Stomach (tissue), 9 donors: Measurements from ENCODE around the gene PNN. TPM values are rescaled to one million over a fixed set of nuclear protein-coding genes. Genes with fewer than 3 reads are reported as not detected.
A peak's percentile ranks its signal among the peaks of the same experiment; 100 is the strongest.
"Not testable (repeated sequence)": the region's sequence is repeated elsewhere in the genome, so short reads cannot be mapped to it uniquely, and the experiment has no call there.

ENCODE experiments used
- DNase-seq, 2 donors: peaks; one replicate each; pipeline versions ENCODE4 v3.0.0 to v3.0.0-alpha.2; 2013 to 2019
- H3K27ac ChIP-seq, 5 donors: fragments of 200-600 bp in 4 of 5; sonication (generic) in 4 of 5; one replicate each; pipeline ENCODE4 v1.5.1; 2013 to 2019; ENCODE audit warnings: mild to moderate bottlenecking in 1 of 5, moderate library complexity in 1 of 5
- H3K27me3 ChIP-seq, 3 donors: fragments of 200-600 bp; sonication (generic); one replicate each; pipeline ENCODE4 v1.5.1; 2017 to 2019; ENCODE audit warnings: mixed run types in 1 of 3
- H3K36me3 ChIP-seq, 4 donors: fragments of 200-600 bp; sonication (generic); 1 replicate in 3 of 4; 2 replicates in 1 of 4; pipeline ENCODE4 v1.5.1; 2016 to 2019
- H3K4me1 ChIP-seq, 4 donors: fragments of 200-600 bp; sonication (generic); one replicate each; pipeline ENCODE4 v1.5.1; 2016 to 2019
- H3K4me3 ChIP-seq, 4 donors: fragments of 200-600 bp; sonication (generic) in 3 of 4; one replicate each; pipeline ENCODE4 v1.5.1; 2016 to 2019; ENCODE audit warnings: mild to moderate bottlenecking in 1 of 4
- H3K9me3 ChIP-seq, 4 donors: fragments of 200-600 bp; sonication (generic); one replicate each; pipeline ENCODE4 v1.5.1; 2016 to 2019
- EP300 ChIP-seq: sonication (generic); formaldehyde crosslinking; IDR thresholded peaks from one replicate; pipeline ENCODE4 v1.6.1; 2017; ENCODE audit warnings: antibody characterized with exemption
- POLR2A ChIP-seq, 4 donors: fragments of 450-650 bp; IDR thresholded peaks; one replicate each; pipeline ENCODE4 v1.6.1; 2016; ENCODE audit warnings: antibody characterized with exemption in 4 of 4, control low read depth in 2 of 4, mild to moderate bottlenecking in 1 of 4, moderate library complexity in 1 of 4
- POLR2AphosphoS5 ChIP-seq, 3 donors: sonication (generic); formaldehyde crosslinking; IDR thresholded peaks; one replicate each; pipeline ENCODE4 v1.6.1; 2016; ENCODE audit warnings: antibody characterized with exemption in 3 of 3
- WGBS, 5 donors: extraction: QIAGEN DNeasy Blood & Tissue Kit in 3 of 5; methylation state at CpG; one replicate each; pipeline versions ENCODE4 v1.1.5 to v1.1.7; 2013 to 2018; 5-methylcytosine and 5-hydroxymethylcytosine counted together
- intact Hi-C: fragments of 100-400 bp; cut with DNase I; formaldehyde crosslinking; loops from one replicate; pipeline ENCODE4 v1.15.1; 2023; ENCODE audit warnings: low total_unique reads
- polyA plus RNA-seq, 3 donors: library from polyadenylated mRNA; stranded (reverse); fragments of 200-250 nt; gene quantifications; one replicate each; pipeline ENCODE4 v1.2.3, GENCODE V29; 2013
- total RNA-seq, 5 donors: library from RNA; depleted of rRNA; stranded (reverse); fragments of >200 nt; gene quantifications; one replicate each; pipeline versions ENCODE4 v1.1.0 to v1.2.3, GENCODE V29; 2014 to 2016
- TF ChIP-seq, protein P1 (sequence below), 7 experiments: fragments of 450-650 bp in 4 of 7; fragments of 200-600 bp in 3 of 7; sonication (generic) in 3 of 7; IDR thresholded peaks; one replicate each; pipeline ENCODE4 v1.5.1; 2016 to 2019; ENCODE audit warnings: antibody characterized with exemption in 7 of 7, control low read depth in 2 of 7, mild to moderate bottlenecking in 1 of 7
- donor health status: healthy with polysubstance abuse.
- donor health status: Bipolar disorder and iron deficiency.
- donor health status: healthy.

Gene PNN
- total and polyA plus RNA-seq, 8 donors = 21.7 to 122 (median 39.4) TPM

DNA sequence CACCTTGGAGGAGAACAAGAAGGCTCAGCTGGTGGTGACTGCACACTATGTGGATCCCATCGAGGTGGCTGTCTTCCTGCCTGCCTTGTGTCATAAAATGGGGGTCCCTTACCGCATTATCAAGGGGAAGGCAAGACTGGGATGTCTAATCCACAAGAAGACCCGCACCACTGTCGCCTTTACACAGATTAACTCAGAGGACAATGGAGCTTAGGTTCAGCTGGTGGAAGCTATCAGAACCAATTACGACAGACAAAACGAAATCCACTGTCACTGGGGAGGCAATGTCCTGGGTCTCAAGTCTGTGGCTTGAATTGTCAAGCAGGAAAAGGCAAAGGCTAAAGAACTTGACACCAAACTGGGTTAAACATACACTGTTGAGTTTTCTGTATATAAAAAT is 17.6 kb upstream of the PNN start:
- H3K27me3 ChIP-seq = no peaks in the 10 kb centered on the region
- no peak for DNase-seq
- peaks cover 0 to 6% (median 2%) of the 10 kb centered on the region in 4 donors for H3K4me1 ChIP-seq
- intact Hi-C loops = no loop called here
- H3K4me3 ChIP-seq = no peak overlapping the region
- 91 to 97% (median 94%) methylated on average over 6 of the region's 6 CpGs for WGBS, 5 donors
- H3K9me3 ChIP-seq = no peaks in the 10 kb centered on the region
- H3K36me3 ChIP-seq = peaks cover 31 to 87% (median 79%) of the 10 kb centered on the region in 4 donors
- no peak overlapping the region for H3K27ac ChIP-seq
- no peak for TF ChIP-seq EP300
- no peak for TF ChIP-seq POLR2A (IDR thresholded peaks at IDR 0.05)
- TF ChIP-seq, protein P1, sequence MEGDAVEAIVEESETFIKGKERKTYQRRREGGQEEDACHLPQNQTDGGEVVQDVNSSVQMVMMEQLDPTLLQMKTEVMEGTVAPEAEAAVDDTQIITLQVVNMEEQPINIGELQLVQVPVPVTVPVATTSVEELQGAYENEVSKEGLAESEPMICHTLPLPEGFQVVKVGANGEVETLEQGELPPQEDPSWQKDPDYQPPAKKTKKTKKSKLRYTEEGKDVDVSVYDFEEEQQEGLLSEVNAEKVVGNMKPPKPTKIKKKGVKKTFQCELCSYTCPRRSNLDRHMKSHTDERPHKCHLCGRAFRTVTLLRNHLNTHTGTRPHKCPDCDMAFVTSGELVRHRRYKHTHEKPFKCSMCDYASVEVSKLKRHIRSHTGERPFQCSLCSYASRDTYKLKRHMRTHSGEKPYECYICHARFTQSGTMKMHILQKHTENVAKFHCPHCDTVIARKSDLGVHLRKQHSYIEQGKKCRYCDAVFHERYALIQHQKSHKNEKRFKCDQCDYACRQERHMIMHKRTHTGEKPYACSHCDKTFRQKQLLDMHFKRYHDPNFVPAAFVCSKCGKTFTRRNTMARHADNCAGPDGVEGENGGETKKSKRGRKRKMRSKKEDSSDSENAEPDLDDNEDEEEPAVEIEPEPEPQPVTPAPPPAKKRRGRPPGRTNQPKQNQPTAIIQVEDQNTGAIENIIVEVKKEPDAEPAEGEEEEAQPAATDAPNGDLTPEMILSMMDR (IDR thresholded peaks at IDR 0.05) = no peak
- no peak for TF ChIP-seq POLR2AphosphoS5 (IDR thresholded peaks at IDR 0.05)

DNA sequence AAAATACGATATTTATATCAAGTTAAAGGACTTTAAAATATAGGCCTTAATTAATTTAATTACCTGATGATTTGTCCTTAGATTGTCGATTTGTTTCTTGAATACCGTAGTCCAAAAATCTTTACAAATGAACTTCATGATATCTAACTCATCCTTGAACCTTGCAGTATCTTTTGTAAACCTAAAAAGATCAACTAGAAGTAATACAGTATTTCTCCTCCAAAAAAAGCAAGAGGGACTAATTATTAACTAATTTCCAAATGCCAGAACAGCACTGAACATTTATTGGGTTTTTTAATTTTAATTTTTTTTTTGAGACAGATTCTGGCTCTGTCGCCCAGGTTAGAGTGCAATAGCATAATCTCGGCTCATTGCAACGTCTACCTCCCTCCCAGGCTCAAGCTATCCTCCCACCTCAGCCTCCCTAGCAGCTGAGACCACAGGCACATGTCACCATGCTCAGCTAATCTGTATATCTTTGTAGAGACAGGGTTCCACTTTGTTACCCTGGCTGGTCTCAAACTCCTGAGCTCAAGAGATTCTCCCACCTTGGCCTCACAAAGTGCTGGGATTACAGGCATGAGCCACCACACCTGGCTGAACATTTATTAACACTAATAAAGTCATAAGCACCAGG is 16.7 kb upstream of the PNN start:
- H3K9me3 ChIP-seq = no peaks in the 10 kb centered on the region
- H3K4me1 ChIP-seq = peaks cover 0 to 6% (median 2%) of the 10 kb centered on the region in 4 donors
- DNase-seq = no peak
- H3K36me3 ChIP-seq = peaks cover 23 to 87% (median 79%) of the 10 kb centered on the region in 4 donors
- intact Hi-C loops = no loop called here
- TF ChIP-seq EP300 (no peak), POLR2A (IDR thresholded peaks at IDR 0.05) (no peak)
- TF ChIP-seq, protein P1 (IDR thresholded peaks at IDR 0.05) = no peak
- no peak overlapping the region for H3K27ac ChIP-seq
- WGBS, 5 donors = 79 to 99% (median 89%) methylated on average over 6 of the region's 6 CpGs
- no peaks in the 10 kb centered on the region for H3K27me3 ChIP-seq
- no peak overlapping the region for H3K4me3 ChIP-seq

DNA sequence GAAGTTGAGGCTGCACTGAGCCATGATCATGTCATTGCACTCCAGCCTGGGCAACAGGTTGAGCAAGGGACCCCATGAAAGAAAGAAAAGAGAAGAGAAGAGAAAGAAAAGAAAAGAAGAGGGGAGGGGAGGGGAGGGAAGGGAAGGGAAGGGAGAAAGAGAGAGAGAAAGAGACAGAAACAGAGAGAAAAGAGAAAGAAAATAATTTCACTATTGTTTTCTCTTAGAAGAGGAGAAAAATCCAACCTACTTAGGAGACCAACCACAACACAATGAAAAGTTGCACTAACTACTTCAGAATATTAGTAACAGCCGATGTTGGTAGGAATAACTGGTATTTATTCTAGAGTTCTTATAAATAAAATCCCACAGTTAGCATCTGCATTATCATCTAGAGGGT is 14.6 kb upstream of the PNN start:
- Histone ChIP-seq H3K36me3 (peaks cover 15 to 83% (median 72%) of the 10 kb centered on the region in 4 donors), H3K27ac (no peak overlapping the region), H3K4me3 (no peak overlapping the region), H3K27me3 (no peaks in the 10 kb centered on the region), H3K9me3 (no peaks in the 10 kb centered on the region), H3K4me1 (peaks cover 0 to 22% (median 10%) of the 10 kb centered on the region in 4 donors)
- WGBS, 5 donors = 97 to 100% (median 100%) methylated on average over 1 of the region's 1 CpG
- DNase-seq = no peak
- TF ChIP-seq POLR2AphosphoS5 (IDR thresholded peaks at IDR 0.05) (no peak), EP300 (no peak), POLR2A (IDR thresholded peaks at IDR 0.05) (no peak)
- TF ChIP-seq, protein P1 (IDR thresholded peaks at IDR 0.05) = no peak
- intact Hi-C loops = loop anchor here (10.0 kb wide), 1 partner anchor 56 kb away; the partner anchor contains the start of gene SEC23A

DNA sequence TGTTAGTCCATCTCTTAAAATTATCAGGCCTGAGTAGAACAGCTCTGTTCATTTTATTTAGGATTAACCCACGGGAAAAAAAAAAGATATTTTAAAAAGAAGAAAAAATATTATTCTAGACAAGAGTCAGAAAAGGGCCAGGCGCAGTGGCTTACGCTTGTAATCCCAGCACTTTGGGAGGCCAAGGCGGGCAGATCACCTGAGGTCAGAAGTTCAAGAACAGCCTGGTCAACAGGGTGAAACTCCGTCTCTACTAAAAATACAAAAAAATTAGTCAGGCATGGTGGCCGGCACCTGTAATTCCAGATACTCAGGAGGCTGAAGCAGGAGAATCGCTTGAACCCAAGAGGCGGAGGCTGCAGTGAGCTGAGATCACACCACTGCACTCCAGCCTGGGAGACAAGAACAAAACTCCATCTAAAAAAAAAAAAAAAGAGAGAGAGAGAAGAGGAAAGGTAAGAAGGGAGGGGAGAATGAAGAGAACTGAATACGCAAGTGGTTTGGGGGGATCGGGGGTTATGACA is 7.2 kb upstream of the PNN start:
- intact Hi-C loops = loop anchor here (10.0 kb wide), 1 partner anchor 63 kb away; the partner anchor contains the start of gene SEC23A
- Histone ChIP-seq H3K36me3 (peaks cover 0 to 36% (median 16%) of the 10 kb centered on the region in 4 donors), H3K4me3 (peak overlapping the region in 2 of 4 donors; percentile 70 to 92), H3K4me1 (peaks cover 20 to 61% (median 48%) of the 10 kb centered on the region in 4 donors)
- not testable (repeated sequence) for H3K9me3 ChIP-seq, H3K27me3 ChIP-seq, H3K27ac ChIP-seq, DNase-seq
- WGBS, 5 donors = 87 to 94% (median 91%) methylated on average over 10 of the region's 10 CpGs

DNA sequence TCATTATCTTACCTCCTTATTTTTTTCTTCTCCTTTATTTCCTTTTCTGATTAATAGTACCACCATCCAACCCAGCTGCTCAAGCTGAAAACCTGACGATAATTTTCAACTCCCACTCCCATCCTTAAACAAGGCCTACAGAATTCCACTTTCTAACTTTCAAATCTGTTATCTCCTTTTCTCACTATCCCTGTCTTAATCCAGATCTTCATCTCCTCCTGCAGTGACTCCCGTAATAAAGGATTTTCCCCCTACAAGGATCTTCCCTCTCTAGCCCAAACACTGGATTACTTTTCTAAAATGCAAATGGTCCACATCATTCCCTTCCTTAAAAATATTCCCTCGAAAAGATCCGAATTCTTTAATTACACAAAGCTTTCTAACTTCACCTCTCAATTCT is 6.5 kb upstream of the PNN start:
- DNase-seq = no peak
- H3K4me1 ChIP-seq = peaks cover 20 to 61% (median 48%) of the 10 kb centered on the region in 4 donors
- peaks cover 0 to 31% (median 9%) of the 10 kb centered on the region in 4 donors for H3K36me3 ChIP-seq
- H3K4me3 ChIP-seq = peak overlapping the region; percentile 70 to 92 (median 77)
- H3K27ac ChIP-seq = no peak overlapping the region
- no peaks in the 10 kb centered on the region for H3K27me3 ChIP-seq
- intact Hi-C loops = loop anchor here (10.0 kb wide), 1 partner anchor 64 kb away; the partner anchor contains the start of gene SEC23A
- TF ChIP-seq POLR2AphosphoS5 (IDR thresholded peaks at IDR 0.05) (no peak), POLR2A (IDR thresholded peaks at IDR 0.05) (no peak), EP300 (no peak)
- TF ChIP-seq, protein P1 (IDR thresholded peaks at IDR 0.05) = no peak
- H3K9me3 ChIP-seq = no peaks in the 10 kb centered on the region
- 49 to 58% (median 52%) methylated on average over 4 of the region's 4 CpGs for WGBS, 5 donors
